H1 (cell line): ENCODE measurements around the gene EPB41L3. TPM values are rescaled to one million over a fixed set of nuclear protein-coding genes. Genes with fewer than 3 reads are reported as not detected.

Experiments
- CBX5 ChIP-seq: fragments of 300-800, 300-1000 bp; sonication (generic); IDR thresholded peaks from 2 replicates; pipeline ENCODE4 v1.7.1; 2016; ENCODE audit warnings: antibody characterized with exemption, low read length, low read depth
- CTBP2 ChIP-seq: IDR thresholded peaks from 2 replicates; pipeline ENCODE4 v1.7.0; 2011; ENCODE audit warnings: borderline replicate concordance, mild to moderate bottlenecking, moderate library complexity, mixed read lengths, low read length; ENCODE audit not compliant: insufficient read depth, insufficient read length
- EP300 ChIP-seq, 2 experiments: IDR thresholded peaks; 1 replicate in 1 of 2; 2 replicates in 1 of 2; pipeline ENCODE4 v1.6.1; 2011 to 2012; ENCODE audit warnings: low read depth in 2 of 2, low read length in 2 of 2, mild to moderate bottlenecking in 2 of 2, borderline replicate concordance in 1 of 2, inconsistent platforms in 1 of 2, moderate library complexity in 1 of 2
- JUN ChIP-seq: IDR thresholded peaks from 2 replicates; pipeline ENCODE4 v1.6.1; 2011; ENCODE audit warnings: low read depth, mild to moderate bottlenecking, improper control_type of control experiment, low read length
- POLR2AphosphoS5 ChIP-seq: IDR thresholded peaks from 2 replicates; pipeline ENCODE4 v1.6.1; 2011; ENCODE audit warnings: low read depth, low read length
- TCF12 ChIP-seq: IDR thresholded peaks from 2 replicates; pipeline ENCODE4 v1.6.1; 2011; ENCODE audit warnings: low read depth, mild to moderate bottlenecking, low read length
- YY1 ChIP-seq: IDR thresholded peaks from 2 replicates; pipeline ENCODE4 v1.6.1; 2011; ENCODE audit warnings: low read depth, mild to moderate bottlenecking, low read length
- polyA plus RNA-seq, 7 experiments: library from polyadenylated mRNA; depleted of rRNA in 3 of 7; stranded (reverse) in 5 of 7; unstranded in 2 of 7; fragments of >200 nt in 5 of 7; fragments of 200-250 nt in 2 of 7; gene quantifications; 1 replicate in 5 of 7; 2 replicates in 1 of 7; 4 replicates in 1 of 7; pipeline versions ENCODE4 v1.2.1 to v1.2.3, GENCODE V29; 2011 to 2013; ENCODE audit warnings: missing spikeins in 2 of 7, mixed read lengths in 2 of 7
- total RNA-seq: library from RNA; stranded (reverse); fragmentation: NEBNext Ultra II Directional; extraction: Animal tissue kit (Norgen Biotek cat#: 25700); gene quantifications from 2 replicates; pipeline ENCODE4 v1.2.1, GENCODE V29; 2021

Gene EPB41L3
- total and polyA plus RNA-seq, 2 of the 8 experiments (the other 6 are each of a cell fraction or from before 2014, with no cell fraction given), result 7.9 to 16.1 TPM

DNA sequence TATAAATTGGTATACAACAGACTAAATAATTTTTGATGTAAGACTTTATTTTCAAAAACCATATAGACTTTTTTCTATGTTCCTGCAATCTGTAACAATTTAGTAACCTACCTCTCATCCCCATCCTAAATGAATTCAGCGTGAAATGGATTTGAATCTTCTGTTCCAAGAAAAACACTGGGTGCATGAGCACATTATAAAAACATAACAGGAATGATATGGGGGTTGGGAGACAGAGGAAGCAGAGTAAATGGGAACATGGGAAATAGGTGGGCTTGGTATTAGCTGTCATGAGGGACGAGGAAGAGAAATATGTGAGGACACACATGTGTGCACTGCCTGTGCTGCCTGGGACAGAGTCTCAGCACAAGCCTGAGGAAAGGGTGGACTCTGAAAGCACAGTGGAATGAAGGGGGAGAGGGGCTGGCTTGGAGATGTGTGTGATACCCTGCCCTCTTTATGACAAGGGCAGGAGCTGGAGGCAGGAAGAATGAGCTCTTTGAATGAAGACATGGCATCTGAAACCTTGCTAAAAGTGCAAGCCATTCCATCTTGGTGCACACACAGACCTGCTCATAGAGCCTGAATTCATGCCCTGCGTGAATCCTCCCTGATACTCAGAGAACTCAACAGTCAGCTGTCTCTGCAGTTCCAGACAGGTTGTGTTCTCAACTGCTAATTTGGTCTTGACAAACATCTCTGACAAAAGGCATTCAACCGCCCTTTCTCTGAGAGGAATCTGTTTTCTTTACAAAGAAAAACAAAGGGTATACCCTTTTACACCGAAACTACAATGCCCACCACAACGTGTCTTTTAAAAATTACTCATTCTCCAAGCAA lies 66.6 kb downstream of the EPB41L3 start (continued):
- TF ChIP-seq CTBP2 (no peak), POLR2AphosphoS5 (no peak), EP300 (IDR thresholded peaks at IDR 0.05; ENCODE audit: borderline replicate concordance in 1 of 2, low read depth in 2 of 2, low read length in 2 of 2) (no peak), YY1 (no peak), TCF12 (no peak), JUN (no peak), CBX5 (no peak)
- TF ChIP-seq, all 59 proteins: peak for 0
